ENCODE measurements around the gene AGER. TPM values are rescaled to one million over a fixed set of nuclear protein-coding genes. Genes with fewer than 3 reads are reported as not detected.
"Not testable (repeated sequence)": the region's sequence is repeated elsewhere in the genome, so short reads cannot be mapped to it uniquely, and the experiment has no call there.

The AGER gene
- polyA plus RNA-seq, 2 donors: 3.5 to 8.3 TPM

DNA sequence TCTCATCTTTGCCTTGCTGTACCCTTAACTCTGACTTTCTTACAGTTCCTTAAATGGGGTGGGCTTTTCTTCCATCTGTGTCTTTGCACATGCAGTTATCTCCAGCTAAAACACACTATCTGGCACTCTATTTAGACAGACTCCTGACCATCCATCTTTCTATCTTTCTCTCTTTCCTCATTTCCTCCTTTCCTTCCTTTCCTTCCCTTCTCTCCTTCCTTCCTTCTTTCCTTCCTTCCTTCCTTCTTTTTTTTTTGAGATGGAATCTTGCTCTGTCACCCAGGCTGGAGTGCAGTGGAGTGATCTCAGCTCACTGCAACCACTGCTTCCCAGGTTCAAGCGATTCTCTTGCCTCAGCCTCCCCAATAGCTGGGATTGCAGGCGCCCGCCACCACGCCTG is 31.6 kb upstream of the AGER start:
- Histone ChIP-seq H3K27ac (ENCODE audit: low read depth in 2 of 2, low read length in 1 of 2) (no peak overlapping the region), H3K4me1 (ENCODE audit: control insufficient read depth in 2 of 2, insufficient read depth in 2 of 2, low read length in 1 of 2) (no peaks in the 10 kb centered on the region), H3K9me3 (ENCODE audit: control insufficient read depth in 2 of 2, insufficient read depth in 1 of 2, low read depth in 1 of 2, low read length in 1 of 2) (no peaks in the 10 kb centered on the region), H3K36me3 (ENCODE audit: control insufficient read depth in 2 of 2, insufficient read depth in 2 of 2, low read length in 1 of 2) (no peaks in the 10 kb centered on the region), H3K4me3 (ENCODE audit: low read depth in 1 of 2, low read length in 2 of 2) (no peak overlapping the region), H3K27me3 (ENCODE audit: control insufficient read depth in 1 of 2, insufficient read depth in 2 of 2, low read length in 2 of 2) (no peaks in the 10 kb centered on the region)
- 97% methylated on average over 4 of the region's 4 CpGs for WGBS, 2 donors

DNA sequence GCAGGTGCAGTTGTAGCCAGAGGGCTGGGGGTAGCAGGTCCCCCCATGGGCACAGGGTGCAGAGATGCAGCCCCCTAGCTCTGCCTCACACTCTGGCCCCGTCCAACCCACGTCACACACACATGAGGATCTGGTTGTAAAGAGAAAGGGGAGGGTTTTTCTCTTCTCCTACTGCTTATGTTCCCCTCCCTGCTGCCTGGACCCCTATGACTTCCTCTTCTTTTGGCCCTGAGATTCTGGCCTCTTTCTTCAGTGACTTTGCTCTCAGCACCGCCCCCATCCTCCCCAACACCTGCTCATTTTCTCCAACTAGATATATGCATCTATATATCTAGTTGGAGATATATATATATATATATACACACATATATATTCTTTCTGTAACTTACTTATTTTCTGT is 30.1 kb upstream of the AGER start:
- Histone ChIP-seq H3K27me3 (ENCODE audit: control insufficient read depth in 1 of 2, insufficient read depth in 2 of 2, low read length in 2 of 2) (no peaks in the 10 kb centered on the region), H3K4me3 (ENCODE audit: low read depth in 1 of 2, low read length in 2 of 2) (no peak overlapping the region), H3K36me3 (ENCODE audit: control insufficient read depth in 2 of 2, insufficient read depth in 2 of 2, low read length in 1 of 2) (no peaks in the 10 kb centered on the region), H3K4me1 (ENCODE audit: control insufficient read depth in 2 of 2, insufficient read depth in 2 of 2, low read length in 1 of 2) (no peaks in the 10 kb centered on the region), H3K27ac (ENCODE audit: low read depth in 2 of 2, low read length in 1 of 2) (no peak overlapping the region), H3K9me3 (ENCODE audit: control insufficient read depth in 2 of 2, insufficient read depth in 1 of 2, low read depth in 1 of 2, low read length in 1 of 2) (no peaks in the 10 kb centered on the region)
- 85 to 89% methylated on average over 3 of the region's 3 CpGs for WGBS, 2 donors

- Histone ChIP-seq H3K4me3 (ENCODE audit: low read depth in 1 of 2, low read length in 2 of 2) (no peak overlapping the region), H3K4me1 (ENCODE audit: control insufficient read depth in 2 of 2, insufficient read depth in 2 of 2, low read length in 1 of 2) (no peaks in the 10 kb centered on the region)
- WGBS, 2 donors: 89 to 92% methylated on average over 6 of the region's 6 CpGs
Observed at GRCh38 chr6:32213649-32214048, 29.6 kb upstream of the AGER start.

DNA sequence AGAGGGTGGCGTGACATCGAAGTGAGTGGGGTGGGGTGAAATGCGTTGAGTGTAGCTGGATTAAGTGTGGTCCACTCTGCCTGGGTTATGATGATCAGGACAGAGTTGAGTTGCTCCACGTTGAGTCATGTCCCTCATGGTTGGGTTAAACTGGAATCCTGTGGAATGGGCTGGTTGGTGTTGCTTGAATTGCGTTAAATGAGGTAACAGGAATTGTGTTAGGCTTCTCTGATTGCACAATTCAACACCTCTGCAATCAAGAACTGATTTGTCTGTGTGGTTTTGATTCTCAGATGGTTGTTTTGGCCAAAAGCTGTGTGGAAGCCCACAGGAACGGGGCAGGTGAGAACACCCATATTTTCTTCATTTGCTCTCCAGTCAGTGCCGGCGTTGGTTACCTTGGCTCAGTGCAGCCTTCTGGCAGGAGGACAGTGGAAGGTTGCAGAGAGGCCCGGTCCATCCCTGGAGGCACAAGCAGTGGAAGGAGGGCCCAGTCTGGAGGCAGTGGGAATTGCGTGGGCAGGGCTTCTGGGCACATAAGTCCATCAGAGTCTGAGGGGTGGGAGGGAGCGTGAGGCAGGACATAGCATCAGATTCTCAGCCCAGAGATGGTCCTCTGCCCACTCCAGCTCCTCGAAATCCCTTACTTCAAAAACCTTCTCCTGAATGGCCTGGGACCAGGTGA is 28.2 kb upstream of the AGER start:
- WGBS, 2 donors: 82 to 83% methylated on average over 12 of the region's 12 CpGs

More at GRCh38 chr6:32213649-32214048, 29.6 kb upstream of the AGER start:
- Histone ChIP-seq H3K36me3 (ENCODE audit: control insufficient read depth in 2 of 2, insufficient read depth in 2 of 2, low read length in 1 of 2) (no peaks in the 10 kb centered on the region), H3K9me3 (ENCODE audit: control insufficient read depth in 2 of 2, insufficient read depth in 1 of 2, low read depth in 1 of 2, low read length in 1 of 2) (no peaks in the 10 kb centered on the region), H3K27ac (ENCODE audit: low read depth in 2 of 2, low read length in 1 of 2) (no peak overlapping the region), H3K27me3 (ENCODE audit: control insufficient read depth in 1 of 2, insufficient read depth in 2 of 2, low read length in 2 of 2) (no peaks in the 10 kb centered on the region)

DNA sequence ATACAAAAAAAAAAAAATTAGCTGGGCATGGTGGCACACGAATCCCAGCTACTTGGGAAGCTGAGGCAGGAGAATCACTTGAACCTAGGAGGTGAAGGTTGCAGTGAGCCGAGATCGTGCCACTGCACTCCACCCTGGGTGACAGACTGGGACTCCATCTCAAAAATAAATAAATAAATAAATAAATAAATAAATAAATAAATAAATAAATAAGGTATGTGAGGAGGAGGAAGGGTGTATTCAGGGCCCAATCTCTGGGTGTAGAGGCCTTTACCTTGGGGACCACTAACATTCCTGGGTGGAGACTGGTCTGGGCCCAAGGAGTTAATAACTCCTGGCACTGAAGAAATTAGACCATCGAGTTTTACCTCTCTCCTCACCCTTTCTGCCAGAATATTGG is 27.4 kb upstream of the AGER start:
- H3K27ac ChIP-seq (ENCODE audit: low read depth in 2 of 2, low read length in 1 of 2); H3K36me3 ChIP-seq (ENCODE audit: control insufficient read depth in 2 of 2, insufficient read depth in 2 of 2, low read length in 1 of 2); H3K4me1 ChIP-seq (ENCODE audit: control insufficient read depth in 2 of 2, insufficient read depth in 2 of 2, low read length in 1 of 2); H3K27me3 ChIP-seq (ENCODE audit: control insufficient read depth in 1 of 2, insufficient read depth in 2 of 2, low read length in 2 of 2); H3K9me3 ChIP-seq (ENCODE audit: control insufficient read depth in 2 of 2, insufficient read depth in 1 of 2, low read depth in 1 of 2, low read length in 1 of 2); H3K4me3 ChIP-seq (ENCODE audit: low read depth in 1 of 2, low read length in 2 of 2): not testable (repeated sequence)
- WGBS, 2 donors: 88 to 89% methylated on average over 4 of the region's 4 CpGs

More for the DNA sequence above, 28.2 kb upstream of the AGER start:
- no peaks in the 10 kb centered on the region for H3K36me3 ChIP-seq (ENCODE audit: control insufficient read depth in 2 of 2, insufficient read depth in 2 of 2, low read length in 1 of 2)
- H3K9me3 ChIP-seq (ENCODE audit: control insufficient read depth in 2 of 2, insufficient read depth in 1 of 2, low read depth in 1 of 2, low read length in 1 of 2): no peaks in the 10 kb centered on the region
- H3K4me3 ChIP-seq (ENCODE audit: low read depth in 1 of 2, low read length in 2 of 2): no peak overlapping the region
- H3K4me1 ChIP-seq (ENCODE audit: control insufficient read depth in 2 of 2, insufficient read depth in 2 of 2, low read length in 1 of 2): no peaks in the 10 kb centered on the region
- no peaks in the 10 kb centered on the region for H3K27me3 ChIP-seq (ENCODE audit: control insufficient read depth in 1 of 2, insufficient read depth in 2 of 2, low read length in 2 of 2)
- H3K27ac ChIP-seq (ENCODE audit: low read depth in 2 of 2, low read length in 1 of 2): no peak overlapping the region

DNA sequence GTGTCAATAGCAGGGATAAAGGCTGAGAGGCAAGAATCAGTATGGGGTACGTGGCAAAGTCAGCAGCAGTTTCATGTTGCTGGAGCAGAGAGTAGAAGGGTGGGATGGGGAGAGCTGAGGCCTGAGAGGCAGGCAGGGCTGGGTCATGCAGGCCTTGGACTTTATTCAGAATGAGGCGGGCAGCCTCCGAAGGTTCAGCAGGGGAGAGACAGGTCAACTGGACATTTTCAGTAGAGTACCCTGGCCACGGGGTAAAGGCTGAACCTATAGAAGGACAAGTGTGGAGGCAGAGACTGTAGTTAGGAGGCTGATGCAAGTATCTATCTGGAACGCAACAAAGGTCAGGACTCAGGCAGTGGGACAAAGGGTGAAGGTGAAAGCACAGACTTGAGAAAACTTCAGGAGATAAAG is 26.1 kb upstream of the AGER start:
- no peaks in the 10 kb centered on the region for H3K36me3 ChIP-seq (ENCODE audit: control insufficient read depth in 2 of 2, insufficient read depth in 2 of 2, low read length in 1 of 2)
- WGBS, 2 donors: 89 to 90% methylated on average over 5 of the region's 5 CpGs
- H3K4me1 ChIP-seq (ENCODE audit: control insufficient read depth in 2 of 2, insufficient read depth in 2 of 2, low read length in 1 of 2): no peaks in the 10 kb centered on the region
- no peaks in the 10 kb centered on the region for H3K9me3 ChIP-seq (ENCODE audit: control insufficient read depth in 2 of 2, insufficient read depth in 1 of 2, low read depth in 1 of 2, low read length in 1 of 2)
- no peak overlapping the region for H3K4me3 ChIP-seq (ENCODE audit: low read depth in 1 of 2, low read length in 2 of 2)
- no peaks in the 10 kb centered on the region for H3K27me3 ChIP-seq (ENCODE audit: control insufficient read depth in 1 of 2, insufficient read depth in 2 of 2, low read length in 2 of 2)
- H3K27ac ChIP-seq (ENCODE audit: low read depth in 2 of 2, low read length in 1 of 2): no peak overlapping the region

- Histone ChIP-seq H3K4me1 (ENCODE audit: control insufficient read depth in 2 of 2, insufficient read depth in 2 of 2, low read length in 1 of 2) (no peaks in the 10 kb centered on the region), H3K27me3 (ENCODE audit: control insufficient read depth in 1 of 2, insufficient read depth in 2 of 2, low read length in 2 of 2) (no peaks in the 10 kb centered on the region), H3K36me3 (ENCODE audit: control insufficient read depth in 2 of 2, insufficient read depth in 2 of 2, low read length in 1 of 2) (no peaks in the 10 kb centered on the region), H3K4me3 (ENCODE audit: low read depth in 1 of 2, low read length in 2 of 2) (no peak overlapping the region), H3K27ac (ENCODE audit: low read depth in 2 of 2, low read length in 1 of 2) (no peak overlapping the region), H3K9me3 (ENCODE audit: control insufficient read depth in 2 of 2, insufficient read depth in 1 of 2, low read depth in 1 of 2, low read length in 1 of 2) (no peaks in the 10 kb centered on the region)
- WGBS, 2 donors: 65 to 89% methylated on average over 1 of the region's 1 CpG
Observed at GRCh38 chr6:32208996-32209395, 24.9 kb upstream of the AGER start.

GRCh38 chr6:32204268-32204715 is 20.2 kb upstream of the AGER start:
- no peaks in the 10 kb centered on the region for H3K27me3 ChIP-seq (ENCODE audit: control insufficient read depth in 1 of 2, insufficient read depth in 2 of 2, low read length in 2 of 2)
- no peak overlapping the region for H3K27ac ChIP-seq (ENCODE audit: low read depth in 2 of 2, low read length in 1 of 2)
- H3K4me3 ChIP-seq (ENCODE audit: low read depth in 1 of 2, low read length in 2 of 2): no peak overlapping the region
- no peaks in the 10 kb centered on the region for H3K9me3 ChIP-seq (ENCODE audit: control insufficient read depth in 2 of 2, insufficient read depth in 1 of 2, low read depth in 1 of 2, low read length in 1 of 2)
- no peaks in the 10 kb centered on the region for H3K4me1 ChIP-seq (ENCODE audit: control insufficient read depth in 2 of 2, insufficient read depth in 2 of 2, low read length in 1 of 2)
- H3K36me3 ChIP-seq (ENCODE audit: control insufficient read depth in 2 of 2, insufficient read depth in 2 of 2, low read length in 1 of 2): no peaks in the 10 kb centered on the region
- 88 to 90% methylated on average over 3 of the region's 3 CpGs for WGBS, 2 donors

- Histone ChIP-seq H3K9me3 (ENCODE audit: control insufficient read depth in 2 of 2, insufficient read depth in 1 of 2, low read depth in 1 of 2, low read length in 1 of 2) (no peaks in the 10 kb centered on the region), H3K4me3 (ENCODE audit: low read depth in 1 of 2, low read length in 2 of 2) (no peak overlapping the region), H3K36me3 (ENCODE audit: control insufficient read depth in 2 of 2, insufficient read depth in 2 of 2, low read length in 1 of 2) (no peaks in the 10 kb centered on the region), H3K27me3 (ENCODE audit: control insufficient read depth in 1 of 2, insufficient read depth in 2 of 2, low read length in 2 of 2) (no peaks in the 10 kb centered on the region), H3K27ac (ENCODE audit: low read depth in 2 of 2, low read length in 1 of 2) (no peak overlapping the region), H3K4me1 (ENCODE audit: control insufficient read depth in 2 of 2, insufficient read depth in 2 of 2, low read length in 1 of 2) (no peaks in the 10 kb centered on the region)
- 83% methylated on average over 9 of the region's 9 CpGs for WGBS, 2 donors
Observed at GRCh38 chr6:32203426-32204267, 19.6 kb upstream of the AGER start.
